Uterus (tissue), 2 donors: ENCODE data around the gene CPA1.

Experiments used
- POLR2A ChIP-seq, 2 donors: fragments of 450-650 bp; IDR thresholded peaks; one replicate each; pipeline ENCODE4 v1.6.1; 2016; ENCODE audit warnings: antibody characterized with exemption in 2 of 2, mild to moderate bottlenecking in 1 of 2, moderate library complexity in 1 of 2
- TF ChIP-seq, protein P1 (sequence below), 4 experiments: fragments of 200-600 bp in 2 of 4; fragments of 450-650 bp in 2 of 4; sonication (generic) in 2 of 4; IDR thresholded peaks; one replicate each; pipeline ENCODE4 v1.5.1; 2016 to 2019; ENCODE audit warnings: antibody characterized with exemption in 4 of 4, mild to moderate bottlenecking in 2 of 4, moderate library complexity in 1 of 4

DNA sequence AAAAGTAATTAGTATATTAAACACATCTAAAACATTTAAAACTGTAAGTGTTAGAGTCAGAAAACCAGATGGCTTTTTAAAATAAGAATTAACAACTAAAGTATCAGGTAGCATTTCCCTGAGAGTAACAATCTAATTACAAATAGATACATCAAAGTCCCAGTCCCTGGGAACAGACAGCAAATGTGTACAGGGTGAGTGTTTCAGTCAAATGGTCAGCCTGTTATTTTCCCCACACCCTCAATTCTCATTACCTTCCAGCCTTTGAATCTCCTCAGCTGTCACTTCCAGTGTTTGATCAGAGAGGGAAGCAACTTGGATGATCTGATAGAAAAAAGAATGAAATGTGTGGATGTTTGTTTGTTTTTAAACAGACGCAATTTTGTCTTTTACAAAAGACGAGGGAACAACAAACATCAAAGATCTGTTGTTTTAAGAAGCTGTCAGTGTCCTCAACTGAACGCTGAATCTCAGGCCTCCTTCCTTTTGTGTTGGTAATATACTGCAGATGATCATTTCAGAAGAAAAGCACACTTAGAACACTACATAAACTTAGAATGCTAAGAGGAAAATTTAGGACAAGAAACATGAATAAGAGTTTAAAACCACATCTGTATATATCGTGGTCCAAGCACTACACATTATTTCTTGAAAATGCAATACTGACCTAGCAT lies 30.7 kb downstream of the CPA1 start:
- TF ChIP-seq POLR2A (IDR thresholded peaks at IDR 0.05) = no peak
- TF ChIP-seq, protein P1, sequence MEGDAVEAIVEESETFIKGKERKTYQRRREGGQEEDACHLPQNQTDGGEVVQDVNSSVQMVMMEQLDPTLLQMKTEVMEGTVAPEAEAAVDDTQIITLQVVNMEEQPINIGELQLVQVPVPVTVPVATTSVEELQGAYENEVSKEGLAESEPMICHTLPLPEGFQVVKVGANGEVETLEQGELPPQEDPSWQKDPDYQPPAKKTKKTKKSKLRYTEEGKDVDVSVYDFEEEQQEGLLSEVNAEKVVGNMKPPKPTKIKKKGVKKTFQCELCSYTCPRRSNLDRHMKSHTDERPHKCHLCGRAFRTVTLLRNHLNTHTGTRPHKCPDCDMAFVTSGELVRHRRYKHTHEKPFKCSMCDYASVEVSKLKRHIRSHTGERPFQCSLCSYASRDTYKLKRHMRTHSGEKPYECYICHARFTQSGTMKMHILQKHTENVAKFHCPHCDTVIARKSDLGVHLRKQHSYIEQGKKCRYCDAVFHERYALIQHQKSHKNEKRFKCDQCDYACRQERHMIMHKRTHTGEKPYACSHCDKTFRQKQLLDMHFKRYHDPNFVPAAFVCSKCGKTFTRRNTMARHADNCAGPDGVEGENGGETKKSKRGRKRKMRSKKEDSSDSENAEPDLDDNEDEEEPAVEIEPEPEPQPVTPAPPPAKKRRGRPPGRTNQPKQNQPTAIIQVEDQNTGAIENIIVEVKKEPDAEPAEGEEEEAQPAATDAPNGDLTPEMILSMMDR (IDR thresholded peaks at IDR 0.05) = no peak
